Muscle layer of duodenum (tissue), 2 donors: ENCODE measurements around the gene SLC17A1.

ENCODE experiments used
- H3K27ac ChIP-seq: one replicate; pipeline ENCODE4 v1.7.0; 2013; ENCODE audit warnings: mild to moderate bottlenecking, low read length
- H3K27me3 ChIP-seq: one replicate; pipeline ENCODE4 v1.7.0; 2013; ENCODE audit warnings: low read depth, mild to moderate bottlenecking, control low read depth, low read length
- H3K36me3 ChIP-seq, 2 donors: one replicate each; pipeline ENCODE4 v1.7.0; 2013; ENCODE audit warnings: low read length in 2 of 2, control low read depth in 1 of 2, mild to moderate bottlenecking in 1 of 2; ENCODE audit not compliant: insufficient read depth in 2 of 2, control insufficient read depth in 1 of 2
- H3K4me1 ChIP-seq, 2 donors: one replicate each; pipeline ENCODE4 v1.7.0; 2013; ENCODE audit warnings: low read length in 2 of 2, mild to moderate bottlenecking in 2 of 2, control low read depth in 1 of 2, moderate library complexity in 1 of 2; ENCODE audit not compliant: insufficient read depth in 2 of 2, control insufficient read depth in 1 of 2
- H3K4me3 ChIP-seq, 2 donors: one replicate each; pipeline ENCODE4 v1.7.0; 2013; ENCODE audit warnings: low read length in 2 of 2, low read depth in 1 of 2, mild to moderate bottlenecking in 1 of 2
- H3K9me3 ChIP-seq, 2 donors: one replicate each; pipeline ENCODE4 v1.7.0; 2013; ENCODE audit warnings: low read length in 2 of 2, control low read depth in 1 of 2, mild to moderate bottlenecking in 1 of 2; ENCODE audit not compliant: control insufficient read depth in 1 of 2
- donor health status: healthy.

Gene SLC17A1

DNA sequence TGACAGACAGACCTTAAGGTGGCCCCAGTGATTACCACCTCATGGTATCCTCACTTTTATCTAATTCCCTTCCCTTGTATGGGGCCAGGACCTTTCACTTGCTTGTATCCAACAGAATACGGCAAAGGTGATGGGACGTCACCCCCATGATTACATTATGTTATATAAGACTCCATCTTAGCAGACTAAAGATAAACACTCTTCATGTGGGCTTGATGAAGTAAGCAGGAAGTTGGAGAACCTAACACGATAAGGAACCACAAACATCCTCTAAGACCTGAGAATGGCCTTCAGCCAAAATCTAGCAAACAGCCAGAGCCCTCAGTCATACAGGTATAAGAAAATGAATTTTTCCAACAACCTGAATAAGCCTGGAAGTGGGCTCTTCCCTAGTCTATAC, 34.2 kb upstream of the SLC17A1 start:
- H3K36me3 ChIP-seq = no peaks in the 10 kb centered on the region
- H3K9me3 ChIP-seq = no peaks in the 10 kb centered on the region
- H3K4me3 ChIP-seq = no peak overlapping the region
- H3K27ac ChIP-seq = no peak overlapping the region
- no peaks in the 10 kb centered on the region for H3K4me1 ChIP-seq
- no peaks in the 10 kb centered on the region for H3K27me3 ChIP-seq

DNA sequence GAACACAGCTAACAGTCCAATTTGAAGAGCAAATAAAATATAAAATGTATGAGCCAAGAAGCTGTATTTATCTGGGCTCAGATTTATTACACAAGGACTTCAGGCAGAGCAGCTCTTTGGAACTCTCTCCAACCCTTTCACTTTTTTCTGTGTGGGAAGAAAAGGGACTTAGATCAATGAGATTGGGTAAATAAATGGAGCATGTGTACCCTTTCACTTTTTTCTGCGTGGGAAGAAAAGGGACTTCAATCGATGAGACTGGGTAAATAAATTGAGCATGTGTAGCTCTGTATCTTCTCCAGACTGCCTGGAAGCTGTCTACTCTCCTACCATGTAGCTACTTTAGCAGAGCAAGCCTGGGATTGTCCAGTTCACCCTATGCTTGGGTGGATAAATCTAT, 31.5 kb upstream of the SLC17A1 start:
- Histone ChIP-seq H3K36me3 (no peaks in the 10 kb centered on the region), H3K4me3 (no peak overlapping the region), H3K27ac (no peak overlapping the region), H3K27me3 (no peaks in the 10 kb centered on the region), H3K4me1 (no peaks in the 10 kb centered on the region), H3K9me3 (no peaks in the 10 kb centered on the region)

DNA sequence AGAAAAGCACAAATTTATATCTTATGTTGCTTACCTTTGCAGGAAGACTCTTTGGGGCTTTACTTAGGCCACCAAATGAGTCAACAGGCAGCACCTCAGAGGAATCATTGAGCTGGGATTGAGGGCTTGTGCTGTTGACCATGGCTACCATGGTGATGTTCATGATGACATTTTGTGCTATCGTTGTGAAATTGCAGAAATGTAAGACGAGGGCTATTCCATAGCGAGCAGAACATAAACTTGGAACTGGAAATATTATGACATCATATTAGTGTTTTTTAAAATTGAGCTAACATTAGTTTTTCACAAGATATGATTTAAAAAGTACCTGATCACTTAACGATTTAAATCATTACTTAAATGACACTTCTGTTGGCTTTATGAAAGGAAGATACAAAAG, 30.3 kb upstream of the SLC17A1 start:
- H3K36me3 ChIP-seq = no peaks in the 10 kb centered on the region
- H3K27ac ChIP-seq = no peak overlapping the region
- no peak overlapping the region for H3K4me3 ChIP-seq
- H3K9me3 ChIP-seq = no peaks in the 10 kb centered on the region
- no peaks in the 10 kb centered on the region for H3K4me1 ChIP-seq
- no peaks in the 10 kb centered on the region for H3K27me3 ChIP-seq

DNA sequence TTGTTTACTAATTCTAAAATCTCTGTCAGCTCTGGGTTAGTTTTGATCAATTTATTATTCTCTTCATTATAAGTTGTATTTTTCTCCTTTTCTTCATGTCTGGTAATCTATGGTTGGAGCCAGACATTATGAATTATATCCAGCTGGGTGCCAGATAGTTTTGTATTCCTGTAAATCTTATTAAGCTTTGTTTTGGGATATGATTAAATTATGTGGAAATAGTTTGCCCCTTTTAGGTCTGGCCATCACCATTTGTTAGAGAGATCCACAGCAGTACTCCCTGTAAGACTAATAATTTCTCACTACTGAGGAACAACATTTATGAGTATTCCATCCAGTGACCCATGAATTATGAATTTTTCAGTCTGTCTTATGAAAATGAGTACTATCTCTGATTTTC, 20.9 kb upstream of the SLC17A1 start:
- Histone ChIP-seq H3K9me3 (no peaks in the 10 kb centered on the region), H3K4me3 (no peak overlapping the region), H3K27ac (no peak overlapping the region), H3K36me3 (no peaks in the 10 kb centered on the region), H3K27me3 (no peaks in the 10 kb centered on the region), H3K4me1 (no peaks in the 10 kb centered on the region)

DNA sequence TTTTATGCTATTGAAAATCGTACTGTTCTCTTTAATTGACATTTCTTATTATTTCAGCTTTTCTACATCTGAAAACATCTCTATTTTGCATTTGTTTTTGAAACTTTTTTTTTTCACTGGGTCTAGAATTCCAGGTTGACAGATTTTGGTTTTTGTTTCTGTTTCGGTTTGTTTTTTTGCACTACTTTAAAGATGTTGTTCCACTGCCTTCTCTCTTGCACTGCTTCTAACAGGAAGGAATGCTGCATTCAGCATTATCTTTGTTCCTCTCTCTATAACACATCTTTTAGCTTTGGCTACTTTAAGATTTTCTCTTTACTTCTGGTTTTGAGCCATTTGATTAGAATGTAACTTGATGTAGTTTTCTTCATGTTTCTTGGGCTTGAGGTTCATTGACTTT, 20.1 kb upstream of the SLC17A1 start:
- no peaks in the 10 kb centered on the region for H3K9me3 ChIP-seq
- no peaks in the 10 kb centered on the region for H3K4me1 ChIP-seq
- H3K27ac ChIP-seq = no peak overlapping the region
- H3K4me3 ChIP-seq = no peak overlapping the region
- no peaks in the 10 kb centered on the region for H3K27me3 ChIP-seq
- no peaks in the 10 kb centered on the region for H3K36me3 ChIP-seq

DNA sequence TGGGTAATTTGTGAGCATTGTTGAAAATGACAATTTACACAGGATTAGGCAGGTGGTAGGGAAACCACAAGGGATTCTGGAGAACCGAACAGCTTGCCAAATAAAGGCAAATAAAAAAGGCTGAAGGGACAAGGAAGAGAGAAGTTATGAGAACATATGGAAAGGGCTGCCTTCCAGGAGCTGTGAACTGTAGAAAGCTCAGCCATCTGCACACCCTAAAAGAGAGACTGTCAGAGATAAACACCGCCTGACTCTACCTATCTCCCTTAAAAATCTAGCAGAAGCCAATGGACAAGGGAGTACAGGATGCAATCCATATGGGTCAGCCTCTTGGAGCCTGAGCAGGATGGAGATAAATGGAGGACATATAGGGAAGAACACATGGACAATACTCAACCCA, 12.7 kb upstream of the SLC17A1 start:
- H3K9me3 ChIP-seq = no peaks in the 10 kb centered on the region

DNA sequence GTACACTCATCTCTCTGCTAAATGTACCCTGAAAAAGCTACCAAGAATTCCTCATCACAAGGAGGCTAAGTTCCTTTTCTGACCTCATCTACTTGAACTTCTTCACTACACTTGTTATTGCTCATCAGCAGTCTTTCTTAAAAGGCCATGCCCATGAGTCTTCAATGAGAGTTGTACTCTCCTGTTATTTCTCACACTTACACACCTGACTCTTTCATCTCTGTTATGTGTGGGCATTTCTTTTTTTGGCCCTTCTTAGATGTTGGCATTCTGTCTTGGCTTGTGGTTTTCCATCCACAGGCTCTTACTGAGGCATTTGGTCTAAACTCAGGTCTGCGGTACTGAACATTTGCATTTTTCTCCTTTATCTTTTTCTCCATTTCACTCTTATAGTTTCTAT, 10.7 kb upstream of the SLC17A1 start:
- Histone ChIP-seq H3K36me3 (no peaks in the 10 kb centered on the region), H3K4me3 (no peak overlapping the region), H3K9me3 (no peaks in the 10 kb centered on the region), H3K27me3 (no peaks in the 10 kb centered on the region), H3K4me1 (no peaks in the 10 kb centered on the region), H3K27ac (no peak overlapping the region)

More for the DNA sequence above, 12.7 kb upstream of the SLC17A1 start:
- Histone ChIP-seq H3K4me1 (no peaks in the 10 kb centered on the region), H3K36me3 (no peaks in the 10 kb centered on the region), H3K27me3 (no peaks in the 10 kb centered on the region), H3K27ac (no peak overlapping the region), H3K4me3 (no peak overlapping the region)

DNA sequence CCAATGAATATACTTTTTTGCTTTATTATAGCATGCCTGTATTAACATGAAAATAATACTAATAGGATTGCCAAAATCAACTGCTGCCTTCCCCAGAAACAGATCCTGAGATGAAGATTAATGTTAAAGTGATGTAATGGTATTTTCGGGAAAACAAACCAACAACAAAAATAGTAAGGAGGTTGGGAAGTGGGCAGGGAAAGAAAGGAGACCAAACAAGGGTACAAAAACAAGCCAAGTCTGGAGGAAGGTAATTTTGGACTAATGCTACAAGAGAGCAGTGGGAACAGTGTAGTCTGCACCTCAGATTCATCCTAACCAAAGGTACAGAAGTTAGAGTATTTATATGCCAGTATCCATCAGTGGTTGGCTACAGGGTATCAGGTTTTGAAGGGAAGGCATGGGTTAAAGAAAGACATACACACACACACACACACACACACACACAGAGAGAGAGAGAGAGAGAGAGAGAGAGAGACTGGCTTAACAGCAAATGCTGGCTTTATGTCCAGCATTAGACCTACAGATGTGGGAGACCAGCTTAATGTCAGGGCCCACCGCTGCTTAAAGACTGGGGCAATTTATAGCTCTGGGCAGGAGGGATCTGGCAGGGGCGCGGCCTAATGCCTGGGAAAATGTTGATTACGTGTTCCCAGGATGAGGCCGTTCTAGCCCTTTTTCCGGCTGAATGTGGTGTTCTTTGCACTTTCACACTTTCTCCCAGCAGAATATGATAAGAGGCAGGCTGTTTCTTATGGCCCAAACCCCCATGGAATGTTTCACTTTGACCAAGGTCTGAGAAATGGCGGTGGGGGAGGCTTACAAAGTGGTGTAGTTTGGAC, 3.8 kb upstream of the SLC17A1 start:
- no peaks in the 10 kb centered on the region for H3K27me3 ChIP-seq
- no peak overlapping the region for H3K4me3 ChIP-seq
- no peaks in the 10 kb centered on the region for H3K36me3 ChIP-seq
- H3K27ac ChIP-seq = no peak overlapping the region
- no peaks in the 10 kb centered on the region for H3K9me3 ChIP-seq
- no peaks in the 10 kb centered on the region for H3K4me1 ChIP-seq

DNA sequence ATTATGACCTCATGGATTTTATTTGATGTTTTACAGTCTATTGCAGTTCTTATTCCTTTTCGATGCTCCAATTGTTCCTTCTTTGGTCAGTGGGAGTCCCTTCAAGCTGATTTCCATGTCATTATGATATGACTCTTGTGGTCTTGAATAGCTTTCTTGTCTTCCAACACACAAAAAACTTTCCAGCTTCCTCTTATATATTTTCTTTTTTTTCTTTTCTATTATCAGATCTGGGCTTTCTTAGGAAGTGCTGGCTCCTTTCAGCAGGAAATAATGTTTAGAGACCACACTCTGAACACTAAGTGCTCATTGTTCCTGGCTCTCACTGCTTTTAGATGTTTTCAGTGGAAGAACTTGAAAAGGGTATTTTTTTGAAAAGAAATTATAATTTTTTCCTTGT, 3.1 kb upstream of the SLC17A1 start:
- no peaks in the 10 kb centered on the region for H3K9me3 ChIP-seq
- no peaks in the 10 kb centered on the region for H3K36me3 ChIP-seq
- H3K27ac ChIP-seq = no peak overlapping the region
- H3K4me1 ChIP-seq = no peaks in the 10 kb centered on the region
- no peaks in the 10 kb centered on the region for H3K27me3 ChIP-seq
- H3K4me3 ChIP-seq = no peak overlapping the region

DNA sequence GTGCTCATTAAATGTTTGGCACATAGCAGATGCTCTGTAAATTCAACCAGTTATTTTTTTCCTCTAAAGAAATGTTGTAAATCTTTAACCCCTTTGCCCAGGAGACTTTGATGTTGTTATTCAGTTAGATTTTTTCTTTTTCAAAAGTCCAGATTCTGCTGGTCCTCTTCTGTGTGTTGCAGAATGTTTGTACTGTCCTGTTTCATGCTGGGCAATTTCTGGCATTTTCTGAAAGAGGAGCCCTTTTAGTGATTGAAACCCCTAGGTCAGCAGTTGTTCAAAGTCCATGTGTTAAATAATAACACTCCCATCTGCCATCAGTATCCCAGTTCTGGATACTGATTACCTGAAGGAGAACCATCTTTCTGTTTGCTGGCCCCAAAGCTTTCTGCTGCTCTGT, 1.3 kb upstream of the SLC17A1 start:
- Histone ChIP-seq H3K27me3 (no peaks in the 10 kb centered on the region), H3K4me3 (no peak overlapping the region), H3K4me1 (no peaks in the 10 kb centered on the region), H3K9me3 (no peaks in the 10 kb centered on the region), H3K36me3 (no peaks in the 10 kb centered on the region), H3K27ac (no peak overlapping the region)

DNA sequence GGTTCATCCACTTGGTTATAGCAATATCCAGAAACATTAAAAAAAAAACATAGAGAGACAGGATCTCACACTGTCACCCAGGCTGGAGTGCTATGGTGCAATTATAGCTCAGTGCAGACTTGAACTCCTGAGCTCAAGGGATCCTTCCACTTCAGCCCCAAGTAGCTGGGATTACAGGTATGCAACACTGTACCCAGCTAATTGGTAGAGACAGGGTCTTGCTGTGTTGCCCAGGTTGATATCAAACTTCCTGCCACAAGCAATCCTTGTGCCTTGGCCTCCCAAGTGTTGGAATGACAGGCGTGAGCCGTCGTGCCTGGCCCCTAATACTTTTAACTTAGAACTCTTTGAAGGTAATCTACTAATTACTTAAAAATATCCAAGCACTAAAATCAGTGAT, 818 bp upstream of the SLC17A1 start:
- H3K4me3 ChIP-seq = no peak overlapping the region
- no peaks in the 10 kb centered on the region for H3K27me3 ChIP-seq
- H3K36me3 ChIP-seq = no peaks in the 10 kb centered on the region
- H3K4me1 ChIP-seq = no peaks in the 10 kb centered on the region
- no peak overlapping the region for H3K27ac ChIP-seq
- no peaks in the 10 kb centered on the region for H3K9me3 ChIP-seq

DNA sequence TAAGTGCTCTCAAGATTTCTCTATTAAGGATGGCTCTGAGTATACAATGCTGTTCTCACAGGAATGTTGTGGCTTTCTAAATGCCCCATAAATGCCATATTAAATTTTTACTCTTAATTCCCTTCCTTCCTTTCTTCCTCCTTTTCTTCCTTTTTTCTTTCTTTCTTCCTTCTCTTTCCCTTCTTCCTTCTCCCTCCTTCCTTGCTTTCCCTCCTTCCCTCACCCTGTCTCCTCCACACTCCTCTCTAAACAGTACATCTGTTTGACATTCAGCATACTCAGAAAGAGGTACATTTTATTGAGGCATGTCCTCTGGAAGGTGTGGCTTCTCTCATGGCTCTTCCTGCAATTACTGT, 433 bp upstream of the SLC17A1 start:
- Histone ChIP-seq H3K4me1 (no peaks in the 10 kb centered on the region), H3K4me3 (no peak overlapping the region), H3K36me3 (no peaks in the 10 kb centered on the region), H3K9me3 (no peaks in the 10 kb centered on the region), H3K27me3 (no peaks in the 10 kb centered on the region), H3K27ac (no peak overlapping the region)
